ENCODE data around the gene SMIM43.
A peak's percentile ranks its signal among the peaks of the same experiment; 100 is the strongest.

Gene SMIM43

DNA sequence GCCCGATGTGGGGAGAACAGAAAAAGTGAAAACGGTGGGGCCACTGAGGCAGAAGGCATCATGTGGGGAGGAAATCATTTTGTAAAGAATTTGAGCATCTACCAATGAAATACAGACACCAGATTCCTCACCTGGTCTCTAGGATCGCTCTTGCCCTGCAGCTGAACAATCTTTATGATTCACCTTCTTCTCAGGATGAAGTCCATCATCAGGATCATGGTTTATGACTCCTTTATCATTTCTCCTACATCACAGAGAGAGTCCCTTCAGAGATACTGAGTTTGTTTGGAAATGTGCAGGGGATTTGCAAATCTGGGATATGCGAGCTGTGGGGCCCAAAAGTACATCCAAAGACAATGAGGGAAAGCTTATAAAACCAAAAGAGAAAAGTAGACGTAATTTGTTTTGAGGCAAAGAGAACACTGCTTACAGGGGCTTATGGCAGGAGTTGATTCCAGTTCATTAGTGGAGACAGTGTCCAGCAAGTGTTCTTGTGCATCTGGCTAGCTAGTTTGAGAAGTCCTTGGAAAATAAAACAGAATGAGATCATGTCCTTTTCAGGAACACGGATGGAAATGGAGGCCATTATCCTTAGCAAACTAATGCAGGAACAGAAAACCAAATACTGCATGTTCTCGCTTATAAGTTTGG is 52.8 kb downstream of the SMIM43 start:
- no peak for DNase-seq (ENCODE audit: insufficient read length, low spot score)
- no peak for TF ChIP-seq POLR2A (IDR thresholded peaks at IDR 0.05; ENCODE audit: low read depth, low read length)
- no peak for FAIRE-seq

DNA sequence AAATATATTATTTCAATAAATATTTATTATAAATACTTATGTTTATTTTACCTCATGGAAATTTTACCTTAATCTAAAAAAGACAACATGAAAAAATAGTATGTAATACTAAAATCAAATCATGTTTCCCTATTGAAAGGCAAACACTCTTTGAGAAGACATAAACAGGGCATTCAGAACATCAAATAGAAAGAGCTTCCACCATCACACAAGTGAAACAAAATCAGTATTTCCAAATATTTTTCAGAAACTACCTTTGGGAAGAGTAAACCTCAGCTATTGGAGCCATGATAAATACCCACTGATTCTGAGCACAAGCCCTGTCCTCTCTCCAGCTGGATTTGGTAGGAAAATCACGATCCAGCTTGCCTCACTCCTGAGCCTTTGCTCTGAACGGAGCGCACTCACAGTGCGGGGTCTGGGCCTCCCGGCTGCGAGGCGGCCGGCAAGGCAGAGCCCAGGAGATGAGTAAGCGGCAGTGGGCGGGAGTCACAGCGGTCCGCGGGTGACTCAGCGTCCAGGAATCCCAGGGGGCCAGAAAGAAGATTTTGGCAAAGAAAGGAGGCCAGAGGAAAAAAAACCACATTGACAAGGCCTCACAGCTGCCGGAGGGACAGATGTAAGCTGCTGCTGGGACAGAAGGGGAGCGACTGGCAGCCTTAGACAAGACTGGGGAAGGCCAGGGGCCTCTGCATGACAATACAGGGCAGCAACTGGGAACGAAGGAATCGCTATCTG is 53.5 kb downstream of the SMIM43 start:
- FAIRE-seq, result peak; percentile 60

DNA sequence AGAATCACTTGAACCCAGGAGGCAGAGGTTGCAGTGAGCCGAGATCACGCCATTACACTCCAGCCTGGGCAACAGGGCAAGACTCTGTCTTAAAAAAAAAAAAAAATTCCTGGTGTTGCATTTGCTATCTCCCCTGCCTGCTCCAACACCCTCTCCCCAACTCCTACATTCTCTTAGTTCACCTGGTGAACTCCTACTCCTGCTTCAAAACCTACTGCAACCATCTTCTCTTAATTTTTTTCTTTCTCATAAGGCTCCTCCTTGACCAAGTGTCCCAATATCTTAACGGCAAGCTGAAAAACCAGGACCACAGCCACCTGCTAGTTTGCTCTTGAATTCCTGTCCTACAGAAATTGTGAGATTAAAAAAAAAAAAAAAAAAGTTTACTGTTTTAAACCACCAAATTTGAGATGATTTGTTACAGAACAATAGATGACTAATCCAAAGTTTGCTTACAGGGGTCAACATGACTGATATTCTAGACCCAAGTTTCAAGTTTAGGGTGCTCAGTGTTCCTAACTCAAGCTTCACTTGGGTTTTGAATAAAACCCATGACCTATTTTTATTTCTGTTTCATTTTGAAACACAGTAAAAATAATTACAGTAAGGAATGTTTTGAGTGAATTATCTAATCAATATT is 55.1 kb downstream of the SMIM43 start:
- FAIRE-seq (no peak), DNase-seq (ENCODE audit: insufficient read length, low spot score) (no peak)
- TF ChIP-seq POLR2A (IDR thresholded peaks at IDR 0.05; ENCODE audit: low read depth, low read length), result no peak

More for the DNA sequence above, 53.5 kb downstream of the SMIM43 start:
- DNase-seq (ENCODE audit: insufficient read length, low spot score), result peak; percentile 59
- TF ChIP-seq POLR2A (IDR thresholded peaks at IDR 0.05; ENCODE audit: low read depth, low read length), result no peak

All from H54 (cell line).